Activated naive CD8-positive, alpha-beta T cell treated with anti-CD3 and anti-CD28 coated beads for 36 hours (primary cell): ENCODE measurements around the gene SH3GL3. TPM values are rescaled to one million over a fixed set of nuclear protein-coding genes. Genes with fewer than 3 reads are reported as not detected.

ENCODE experiments used
- DNase-seq: peaks from one replicate; pipeline ENCODE4 v3.0.0; 2021
- H3K27ac Mint-ChIP-seq: one replicate; pipeline ENCODE4 v1.8.0; 2022; ENCODE audit warnings: mild to moderate bottlenecking, moderate library complexity, mixed read lengths
- H3K27me3 Mint-ChIP-seq: one replicate; pipeline ENCODE4 v1.8.0; 2022; ENCODE audit warnings: mild to moderate bottlenecking, mixed read lengths
- H3K36me3 Mint-ChIP-seq: one replicate; pipeline ENCODE4 v1.8.0; 2021; ENCODE audit warnings: mild to moderate bottlenecking, mixed read lengths
- H3K4me1 Mint-ChIP-seq: one replicate; pipeline ENCODE4 v1.8.0; 2021; ENCODE audit warnings: mixed read lengths
- H3K4me3 Mint-ChIP-seq: one replicate; pipeline ENCODE4 v1.8.0; 2022; ENCODE audit warnings: mild to moderate bottlenecking, moderate library complexity, mixed read lengths
- H3K9me3 Mint-ChIP-seq: one replicate; pipeline ENCODE4 v1.8.0; 2022; ENCODE audit warnings: mixed read lengths
- total RNA-seq, 2 experiments: library from RNA; stranded (reverse); gene quantifications; one replicate each; pipeline ENCODE4 v1.2.3, GENCODE V29; 2021

SH3GL3 gene, protein sequence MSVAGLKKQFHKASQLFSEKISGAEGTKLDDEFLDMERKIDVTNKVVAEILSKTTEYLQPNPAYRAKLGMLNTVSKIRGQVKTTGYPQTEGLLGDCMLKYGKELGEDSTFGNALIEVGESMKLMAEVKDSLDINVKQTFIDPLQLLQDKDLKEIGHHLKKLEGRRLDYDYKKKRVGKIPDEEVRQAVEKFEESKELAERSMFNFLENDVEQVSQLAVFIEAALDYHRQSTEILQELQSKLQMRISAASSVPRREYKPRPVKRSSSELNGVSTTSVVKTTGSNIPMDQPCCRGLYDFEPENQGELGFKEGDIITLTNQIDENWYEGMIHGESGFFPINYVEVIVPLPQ
- total RNA-seq = not detected

DNA sequence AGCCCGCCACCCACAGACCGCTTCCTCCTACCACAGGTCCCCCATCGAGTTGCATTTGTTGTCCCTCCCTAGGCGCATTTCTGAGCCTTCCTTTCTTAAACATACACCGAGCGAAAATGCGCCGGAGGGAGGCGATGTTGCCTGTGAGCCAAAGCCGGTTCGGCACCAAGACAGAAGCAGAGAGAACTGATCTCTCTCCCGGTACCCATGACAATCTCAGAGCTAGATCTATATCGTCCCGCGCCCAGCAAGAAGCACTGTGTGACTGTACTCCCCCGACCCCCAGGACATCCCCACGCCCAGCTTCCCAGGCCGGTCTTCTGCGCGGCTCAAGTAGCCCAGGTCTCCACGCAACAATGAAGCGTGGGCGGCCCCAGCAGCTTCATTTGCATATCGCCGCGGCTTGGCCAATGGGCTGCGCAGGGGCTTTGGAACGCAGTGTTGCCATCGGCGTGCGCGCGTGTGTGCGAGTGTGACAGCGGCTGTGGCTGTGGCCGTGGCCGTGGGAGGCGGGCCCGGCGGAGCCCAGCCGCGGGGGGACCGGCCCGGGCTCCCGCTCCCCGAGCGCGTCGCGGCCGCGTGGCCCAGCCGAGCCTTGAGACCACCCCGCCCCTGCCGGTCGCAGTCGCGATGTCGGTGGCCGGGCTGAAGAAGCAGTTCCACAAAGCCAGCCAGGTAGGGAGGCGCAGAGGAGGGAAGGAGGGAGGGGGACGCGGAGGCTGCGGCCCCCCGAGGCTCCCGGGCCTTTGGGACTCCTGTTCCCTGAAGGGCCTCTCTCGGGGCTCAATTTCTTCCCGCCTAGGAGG, at the start of gene SH3GL3:
Gene SH3GL3, plus strand, starts transcription at position 438 of the 806 bp plus-strand sequence. Its CDS starts 193 bp downstream, at position 631.
- Mint-ChIP-seq H3K27me3 (peaks cover 54% of the 10 kb centered on the region), H3K9me3 (peaks cover 2% of the 10 kb centered on the region), H3K4me1 (peaks cover 4% of the 10 kb centered on the region), H3K27ac (no peak within 1 kb of the TSS), H3K4me3 (peak within 1 kb of the TSS; percentile 77), H3K36me3 (no peaks in the 10 kb centered on the region)
- DNase-seq = peak; percentile 78

DNA sequence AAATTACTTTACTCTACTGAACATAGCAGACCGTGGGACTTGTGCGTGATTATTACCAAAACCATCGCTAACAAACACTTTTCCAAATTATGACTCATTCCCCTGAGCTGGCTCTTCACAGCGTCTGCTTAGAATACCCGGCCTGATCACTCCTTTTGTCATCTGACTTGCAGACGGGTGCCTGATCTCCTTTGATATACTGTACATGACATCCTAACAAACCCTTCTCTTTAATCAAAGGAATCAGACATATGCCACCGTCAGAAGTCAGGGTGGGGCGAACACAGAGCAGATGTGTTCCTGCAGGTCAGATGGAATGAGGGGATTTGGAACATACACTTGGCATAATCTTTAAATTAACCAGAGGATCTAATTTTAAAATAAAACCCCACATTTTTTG, 48.5 kb upstream of the SH3GL3 start:
- H3K4me3 Mint-ChIP-seq = no peak overlapping the region
- DNase-seq = no peak
- peaks cover 16% of the 10 kb centered on the region for H3K27me3 Mint-ChIP-seq
- no peaks in the 10 kb centered on the region for H3K36me3 Mint-ChIP-seq
- no peak overlapping the region for H3K27ac Mint-ChIP-seq
- no peaks in the 10 kb centered on the region for H3K4me1 Mint-ChIP-seq
- no peaks in the 10 kb centered on the region for H3K9me3 Mint-ChIP-seq

DNA sequence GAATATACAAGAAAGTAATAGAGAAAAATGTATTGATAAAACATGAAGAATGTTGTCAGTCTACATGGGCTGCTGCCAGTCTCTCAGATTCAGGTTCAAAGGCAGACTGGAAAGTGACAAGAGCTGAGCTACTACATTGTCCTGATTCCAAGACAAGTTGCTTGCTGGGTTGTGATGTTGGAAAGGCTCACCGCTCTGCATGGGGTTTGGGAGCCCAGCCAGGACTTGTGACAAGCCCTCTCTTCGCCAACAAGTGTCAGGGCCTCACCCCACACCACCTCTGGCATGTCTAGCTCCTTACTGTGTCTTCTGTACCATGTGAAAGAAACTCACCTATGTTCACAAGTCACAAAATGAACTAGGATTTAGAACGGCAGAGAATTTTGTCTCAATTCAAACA, 43.0 kb upstream of the SH3GL3 start:
- Mint-ChIP-seq H3K4me3 (no peak overlapping the region), H3K9me3 (no peaks in the 10 kb centered on the region), H3K4me1 (no peaks in the 10 kb centered on the region), H3K27ac (no peak overlapping the region), H3K27me3 (peaks cover 13% of the 10 kb centered on the region), H3K36me3 (no peaks in the 10 kb centered on the region)
- DNase-seq = no peak

DNA sequence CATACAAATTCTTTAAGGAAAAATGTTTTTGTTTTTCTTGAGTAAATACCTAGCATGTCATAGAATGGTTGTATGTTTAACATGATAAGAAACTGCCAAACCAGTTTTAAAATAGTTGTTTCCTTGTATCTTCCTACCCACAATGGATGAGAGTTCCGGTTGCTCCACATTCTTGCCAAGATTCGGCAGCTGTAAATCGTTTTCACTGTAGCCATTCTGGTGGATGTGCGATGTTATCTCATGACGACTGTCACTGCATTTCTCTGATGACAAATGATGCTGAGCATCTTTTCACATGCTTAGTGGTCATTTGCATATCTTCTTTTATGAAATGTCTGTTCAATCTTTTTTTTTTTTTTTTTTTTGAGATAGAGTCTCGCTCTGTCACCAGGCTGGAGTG, 36.6 kb upstream of the SH3GL3 start:
- Mint-ChIP-seq H3K4me3 (no peak overlapping the region), H3K27me3 (peaks cover 10% of the 10 kb centered on the region), H3K4me1 (no peaks in the 10 kb centered on the region), H3K27ac (no peak overlapping the region), H3K9me3 (no peaks in the 10 kb centered on the region), H3K36me3 (no peaks in the 10 kb centered on the region)
- no peak for DNase-seq

DNA sequence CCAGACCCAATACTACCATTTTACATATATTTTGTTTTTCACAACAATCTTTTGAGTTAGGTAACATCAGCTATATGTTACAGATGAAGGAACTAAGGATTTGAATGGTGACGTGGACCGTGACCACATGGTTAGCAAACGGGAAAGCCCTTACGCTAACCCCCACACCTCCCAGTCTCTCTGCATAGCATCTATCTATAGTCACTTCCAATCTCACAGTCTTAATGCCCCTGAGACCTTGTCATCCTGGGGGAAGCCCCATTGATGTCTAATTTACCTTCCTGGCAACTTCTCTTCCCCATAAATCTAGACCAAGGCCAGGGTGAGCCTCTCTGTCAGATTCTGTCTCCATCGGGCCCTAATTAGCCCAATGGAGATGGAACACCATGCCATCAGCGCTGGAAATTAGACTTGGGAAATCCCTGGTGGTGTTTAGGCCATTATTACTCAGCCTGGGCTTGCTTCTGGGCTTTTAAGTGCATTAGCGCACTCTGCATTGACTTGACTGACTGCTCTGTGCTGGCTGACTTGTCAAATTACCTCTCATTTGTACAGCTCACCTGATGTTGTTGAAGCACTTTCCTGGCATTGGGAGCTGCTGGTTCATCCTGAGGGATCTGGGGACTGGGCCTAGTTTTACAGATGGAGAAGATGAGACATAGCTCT, 34.0 kb upstream of the SH3GL3 start:
- Mint-ChIP-seq H3K27ac (no peak overlapping the region), H3K27me3 (no peaks in the 10 kb centered on the region), H3K9me3 (no peaks in the 10 kb centered on the region), H3K4me3 (no peak overlapping the region), H3K4me1 (no peaks in the 10 kb centered on the region), H3K36me3 (no peaks in the 10 kb centered on the region)
- DNase-seq = no peak

DNA sequence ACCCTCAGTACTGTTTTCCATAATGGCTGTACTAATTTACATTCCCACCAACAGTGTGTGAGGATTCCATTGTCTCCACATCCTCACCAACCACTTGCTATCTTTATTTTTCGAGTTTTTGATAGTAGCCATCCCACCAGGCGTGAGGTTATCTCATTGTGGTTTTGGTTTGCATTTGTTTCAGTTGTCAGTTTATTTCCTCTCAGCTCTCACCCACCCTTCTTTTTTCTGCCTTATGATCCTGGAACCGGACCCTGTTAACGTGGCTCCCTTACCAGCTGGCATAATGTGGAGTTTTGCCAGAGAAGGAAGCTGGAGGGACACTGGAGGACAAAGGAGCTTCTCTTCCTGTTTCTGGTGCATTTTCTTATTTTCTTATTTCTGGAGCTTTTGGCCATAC, 25.1 kb upstream of the SH3GL3 start:
- Mint-ChIP-seq H3K9me3 (no peaks in the 10 kb centered on the region), H3K4me1 (no peaks in the 10 kb centered on the region), H3K27ac (no peak overlapping the region), H3K4me3 (no peak overlapping the region), H3K27me3 (peaks cover 36% of the 10 kb centered on the region), H3K36me3 (no peaks in the 10 kb centered on the region)
- DNase-seq = no peak

DNA sequence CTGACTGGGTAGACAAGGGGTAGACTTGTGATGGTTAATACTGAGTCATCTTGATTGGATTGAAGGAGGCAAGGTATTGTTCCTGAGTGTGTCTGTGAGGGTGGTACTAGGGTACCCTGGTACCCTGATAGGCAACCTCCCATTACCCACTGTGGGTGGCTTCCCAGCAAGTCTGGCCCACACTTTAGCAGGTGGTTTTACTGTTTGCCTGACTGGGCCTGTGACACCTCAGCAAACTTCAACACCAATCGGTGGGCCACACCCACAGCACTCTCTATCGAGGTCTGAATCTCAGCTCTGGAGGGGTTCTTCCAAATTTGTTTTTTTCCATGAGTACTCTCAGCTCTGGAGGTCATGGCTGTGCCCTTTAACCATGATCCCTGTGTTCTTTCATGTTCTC, 24.6 kb upstream of the SH3GL3 start:
- no peak for DNase-seq
- Mint-ChIP-seq H3K36me3 (no peaks in the 10 kb centered on the region), H3K4me3 (no peak overlapping the region), H3K4me1 (no peaks in the 10 kb centered on the region), H3K27me3 (peaks cover 36% of the 10 kb centered on the region), H3K27ac (no peak overlapping the region), H3K9me3 (no peaks in the 10 kb centered on the region)

DNA sequence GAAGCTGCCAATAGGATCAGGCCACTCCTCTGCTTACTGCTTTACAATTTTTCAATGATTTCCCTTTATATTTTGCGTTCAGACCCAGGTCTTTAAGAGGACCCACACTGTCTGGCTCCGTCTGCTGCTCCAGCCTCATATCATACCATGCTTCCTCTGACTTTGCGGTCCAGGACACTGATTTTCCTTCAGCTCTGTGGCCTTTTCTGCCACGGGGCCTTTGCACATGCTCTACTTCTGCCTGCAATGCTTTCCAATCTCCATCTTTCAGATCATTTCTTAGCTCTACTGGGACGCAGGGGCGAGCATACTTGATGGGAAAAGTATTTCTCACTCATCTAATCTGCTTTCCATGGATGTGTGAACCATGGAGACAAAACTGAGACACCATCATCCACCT, 23.0 kb upstream of the SH3GL3 start:
- Mint-ChIP-seq H3K36me3 (no peaks in the 10 kb centered on the region), H3K4me1 (no peaks in the 10 kb centered on the region)

DNA sequence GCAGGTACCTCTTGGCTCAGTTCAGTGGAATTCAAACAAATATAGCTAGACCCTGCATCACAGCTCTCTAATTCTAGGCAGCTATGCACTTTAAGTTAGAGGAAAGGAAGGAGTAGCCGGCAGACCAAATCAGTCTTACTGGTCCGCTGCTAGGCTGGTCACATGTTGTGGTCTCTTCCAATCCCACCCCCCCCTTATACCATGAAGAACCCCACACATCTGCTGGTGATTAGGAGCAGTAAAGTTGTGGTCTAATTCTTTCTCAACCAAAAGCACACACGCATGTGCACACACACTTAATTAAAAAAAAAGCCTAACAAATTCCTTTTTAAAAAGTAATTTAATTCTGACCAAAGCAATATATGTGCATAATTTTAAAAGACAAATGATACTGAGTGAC, 16.7 kb upstream of the SH3GL3 start:
- DNase-seq = no peak
- Mint-ChIP-seq H3K27me3 (peaks cover 31% of the 10 kb centered on the region), H3K36me3 (no peaks in the 10 kb centered on the region), H3K4me1 (no peaks in the 10 kb centered on the region), H3K4me3 (no peak overlapping the region), H3K9me3 (peaks cover 5% of the 10 kb centered on the region), H3K27ac (no peak overlapping the region)

More for the DNA sequence above, 23.0 kb upstream of the SH3GL3 start:
- Mint-ChIP-seq H3K27ac (no peak overlapping the region), H3K9me3 (peaks cover 5% of the 10 kb centered on the region), H3K27me3 (peaks cover 44% of the 10 kb centered on the region), H3K4me3 (no peak overlapping the region)
- DNase-seq = no peak

DNA sequence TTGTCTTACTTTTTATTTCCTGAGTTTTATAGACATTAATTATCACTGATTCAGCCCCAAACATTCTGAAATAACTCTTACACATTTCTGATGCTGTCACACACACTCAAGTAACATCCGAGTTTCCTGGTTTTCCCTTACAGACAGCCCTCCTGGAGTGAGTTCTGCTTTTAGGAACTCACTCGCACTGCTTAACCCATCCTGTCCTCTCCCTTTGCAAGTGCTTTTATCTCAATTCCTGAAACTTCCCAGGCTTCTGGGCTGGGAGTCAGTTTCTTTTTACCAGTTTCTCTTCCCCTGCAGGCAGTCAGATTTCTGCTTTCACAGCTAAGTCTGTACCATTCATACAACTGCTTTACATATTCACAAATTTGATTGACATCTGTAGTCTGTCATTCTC, 15.6 kb upstream of the SH3GL3 start:
- Mint-ChIP-seq H3K9me3 (peaks cover 5% of the 10 kb centered on the region), H3K36me3 (no peaks in the 10 kb centered on the region), H3K4me3 (no peak overlapping the region), H3K27me3 (peaks cover 26% of the 10 kb centered on the region), H3K27ac (no peak overlapping the region), H3K4me1 (no peaks in the 10 kb centered on the region)
- no peak for DNase-seq

DNA sequence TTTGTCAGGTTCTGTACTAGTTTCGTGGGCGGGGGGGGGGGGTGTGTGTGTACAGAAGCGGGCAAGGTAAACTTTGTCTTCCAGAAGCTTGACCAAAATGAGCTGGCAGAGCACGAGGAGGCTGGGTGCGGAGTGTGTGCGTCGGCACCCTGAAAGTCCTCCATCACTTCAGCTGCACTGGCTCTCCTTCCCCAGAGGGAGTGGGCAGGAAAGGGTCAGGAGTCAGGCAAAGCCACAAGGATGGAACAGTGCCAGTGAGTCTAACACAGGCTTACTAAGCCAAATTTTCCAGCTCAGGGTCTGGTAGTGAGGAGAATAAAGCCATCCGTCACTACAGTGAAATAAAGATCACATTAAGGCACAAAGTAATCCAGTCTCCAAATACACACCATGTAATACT, 11.9 kb upstream of the SH3GL3 start:
- no peak for DNase-seq
- Mint-ChIP-seq H3K4me3 (no peak overlapping the region), H3K27ac (no peak overlapping the region), H3K27me3 (peaks cover 24% of the 10 kb centered on the region), H3K36me3 (no peaks in the 10 kb centered on the region), H3K9me3 (no peaks in the 10 kb centered on the region), H3K4me1 (peaks cover 4% of the 10 kb centered on the region)

DNA sequence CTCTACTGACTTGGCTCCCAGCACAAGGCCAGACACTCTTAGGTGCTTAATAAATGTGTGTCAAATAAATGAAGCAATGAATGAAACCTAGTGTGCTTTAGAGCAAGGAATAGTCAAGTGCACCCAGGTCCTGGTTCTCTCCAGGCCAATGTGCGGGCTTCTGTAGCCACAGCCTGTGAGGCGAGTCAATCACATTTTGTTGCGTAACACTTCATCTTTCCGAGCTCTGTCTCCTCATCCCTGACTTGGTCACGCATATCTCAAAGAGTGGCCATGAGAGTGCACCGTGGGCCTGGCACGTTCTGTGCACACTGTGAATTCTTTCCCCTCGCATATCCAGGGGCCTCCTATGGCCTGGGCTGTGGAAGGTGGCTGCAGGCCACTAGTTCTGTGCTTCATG, 11.4 kb upstream of the SH3GL3 start:
- H3K9me3 Mint-ChIP-seq = no peaks in the 10 kb centered on the region
- H3K36me3 Mint-ChIP-seq = no peaks in the 10 kb centered on the region
- H3K4me1 Mint-ChIP-seq = peaks cover 4% of the 10 kb centered on the region
- no peak overlapping the region for H3K27ac Mint-ChIP-seq
- H3K27me3 Mint-ChIP-seq = peaks cover 24% of the 10 kb centered on the region
- H3K4me3 Mint-ChIP-seq = no peak overlapping the region
- DNase-seq = no peak

DNA sequence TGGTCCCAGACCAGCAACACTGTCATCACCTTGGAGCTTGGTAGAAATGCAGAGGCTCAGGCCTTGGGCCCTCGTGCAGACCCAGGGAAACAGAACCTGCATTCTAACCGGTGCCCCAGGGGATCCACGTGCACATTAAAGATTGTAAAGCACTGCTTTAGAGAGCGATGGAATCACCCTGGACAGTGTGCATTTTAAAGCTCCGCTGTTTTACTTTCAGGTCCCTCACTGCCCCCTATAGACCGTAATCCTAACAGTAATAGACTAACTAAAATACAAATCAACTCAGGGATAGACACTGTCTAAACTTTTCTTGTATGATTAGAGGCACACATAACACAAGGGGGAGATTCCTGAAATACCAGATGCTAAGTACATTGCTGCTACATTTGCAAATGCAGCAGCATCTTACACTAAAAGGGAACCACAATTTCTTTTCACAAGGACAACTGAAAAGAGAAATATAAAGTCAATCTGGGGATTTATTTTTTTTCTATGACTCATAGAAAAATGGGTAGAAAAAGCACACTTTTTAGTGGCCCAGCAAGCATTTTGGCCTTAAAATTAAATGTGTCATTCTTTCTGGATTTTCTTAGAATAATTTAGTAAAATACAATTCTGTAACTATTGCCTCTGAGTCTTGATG, 10.5 kb upstream of the SH3GL3 start:
- DNase-seq = no peak
- Mint-ChIP-seq H3K27ac (no peak overlapping the region), H3K27me3 (peaks cover 24% of the 10 kb centered on the region), H3K9me3 (no peaks in the 10 kb centered on the region), H3K4me1 (peaks cover 4% of the 10 kb centered on the region), H3K36me3 (no peaks in the 10 kb centered on the region), H3K4me3 (no peak overlapping the region)

DNA sequence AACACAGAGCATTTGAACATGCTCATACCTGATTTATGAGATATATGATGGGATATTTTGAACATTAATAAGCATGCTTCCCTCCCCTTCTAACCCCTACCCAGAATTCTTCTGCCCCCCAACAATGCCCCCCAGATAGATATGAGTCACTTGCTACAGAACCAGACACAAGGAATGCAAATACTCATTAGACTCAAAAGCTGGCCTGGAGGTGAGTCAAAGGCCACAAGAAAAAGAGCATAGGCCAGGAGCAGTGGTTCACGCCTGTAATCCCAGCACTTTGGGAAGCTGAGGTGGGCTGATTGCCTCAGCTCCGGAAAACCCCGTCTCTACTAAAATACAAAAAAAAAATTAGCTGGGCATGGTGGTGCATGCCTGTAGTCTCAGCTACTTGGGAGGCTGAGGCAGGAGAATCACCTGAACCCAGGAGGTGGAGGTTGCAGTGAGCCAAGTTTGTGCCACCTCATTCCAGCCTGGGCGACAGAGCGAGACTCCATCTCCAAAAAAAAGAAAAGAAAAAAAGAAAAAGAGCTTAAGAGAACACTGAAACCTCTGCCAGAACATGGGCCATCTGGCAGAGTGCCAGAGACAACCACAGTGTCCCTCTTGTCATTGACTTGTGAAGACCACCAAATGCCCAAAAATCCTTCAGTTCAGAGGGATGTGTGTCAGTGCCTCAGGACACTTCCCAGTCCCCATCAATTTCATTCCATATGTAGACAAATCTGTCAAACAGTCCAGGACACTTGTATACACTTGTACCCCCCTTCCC, 3.9 kb upstream of the SH3GL3 start:
- no peaks in the 10 kb centered on the region for H3K36me3 Mint-ChIP-seq
- no peak overlapping the region for H3K4me3 Mint-ChIP-seq
- no peak for DNase-seq
- H3K9me3 Mint-ChIP-seq = no peaks in the 10 kb centered on the region
- peaks cover 7% of the 10 kb centered on the region for H3K4me1 Mint-ChIP-seq
- H3K27me3 Mint-ChIP-seq = peaks cover 46% of the 10 kb centered on the region
- no peak overlapping the region for H3K27ac Mint-ChIP-seq
